Measurements from ENCODE around the gene AXIN1.
"Not testable (repeated sequence)": the region's sequence is repeated elsewhere in the genome, so short reads cannot be mapped to it uniquely, and the experiment has no call there.

AXIN1 gene

GRCh38 chr16:353404-354290 lies 1.1 kb upstream of the AXIN1 start:
- no peak for DNase-seq (ENCODE audit: low spot score)

GRCh38 chr16:351804-352520 lies 561 bp downstream of the AXIN1 start:
- DNase-seq (ENCODE audit: low spot score), result no peak

- DNase-seq (ENCODE audit: low spot score), result no peak
Observed at GRCh38 chr16:350203-350602, 2.3 kb downstream of the AXIN1 start.

- DNase-seq (ENCODE audit: low spot score), result no peak
Observed at GRCh38 chr16:349211-349610, 3.3 kb downstream of the AXIN1 start.

- not testable (repeated sequence) for DNase-seq (ENCODE audit: low spot score)
Observed at GRCh38 chr16:348495-348894, 4.0 kb downstream of the AXIN1 start.

- no peak for DNase-seq (ENCODE audit: low spot score)
Observed at GRCh38 chr16:347203-347602, 5.3 kb downstream of the AXIN1 start.

- no peak for DNase-seq (ENCODE audit: low spot score)
Observed at GRCh38 chr16:346587-346986, 5.9 kb downstream of the AXIN1 start.

GRCh38 chr16:345772-346171 lies 6.8 kb downstream of the AXIN1 start:
- no peak for DNase-seq (ENCODE audit: low spot score)

- DNase-seq (ENCODE audit: low spot score), result no peak
Observed at GRCh38 chr16:342455-343213, 9.9 kb downstream of the AXIN1 start.

GRCh38 chr16:341974-342336 lies 10.6 kb downstream of the AXIN1 start:
- not testable (repeated sequence) for DNase-seq (ENCODE audit: low spot score)

- not testable (repeated sequence) for DNase-seq (ENCODE audit: low spot score)
Observed at GRCh38 chr16:341095-341973, 11.2 kb downstream of the AXIN1 start.

- DNase-seq (ENCODE audit: low spot score), result no peak
Observed at GRCh38 chr16:340370-341091, 12.0 kb downstream of the AXIN1 start.

- DNase-seq (ENCODE audit: low spot score), result no peak
Observed at GRCh38 chr16:339680-340079, 12.8 kb downstream of the AXIN1 start.

- no peak for DNase-seq (ENCODE audit: low spot score)
Observed at GRCh38 chr16:337975-338575, 14.4 kb downstream of the AXIN1 start.

- DNase-seq (ENCODE audit: low spot score), result no peak
Observed at GRCh38 chr16:337437-337836, 15.1 kb downstream of the AXIN1 start.

GRCh38 chr16:336269-336668 lies 16.3 kb downstream of the AXIN1 start:
- DNase-seq (ENCODE audit: low spot score), result no peak

GRCh38 chr16:334861-335632 lies 17.5 kb downstream of the AXIN1 start:
- not testable (repeated sequence) for DNase-seq (ENCODE audit: low spot score)

- not testable (repeated sequence) for DNase-seq (ENCODE audit: low spot score)
Observed at GRCh38 chr16:334164-334832, 18.2 kb downstream of the AXIN1 start.
